Parathyroid adenoma (tissue), 2 donors: ENCODE results near the gene CDHR4.

Experiments used
- H2AFZ ChIP-seq: fragments of 300-600 bp; sonication (generic); one replicate; pipeline ENCODE4 v1.7.0; 2017; ENCODE audit warnings: antibody characterized with exemption, mild to moderate bottlenecking
- H3K27ac ChIP-seq: fragments of 300-600 bp; sonication (generic); one replicate; pipeline ENCODE4 v1.7.0; 2017
- H3K27me3 ChIP-seq: fragments of 300-600 bp; sonication (generic); one replicate; pipeline ENCODE4 v1.7.0; 2017; ENCODE audit warnings: low read length; ENCODE audit not compliant: control insufficient read depth, insufficient read depth
- H3K36me3 ChIP-seq: fragments of 300-600 bp; sonication (generic); one replicate; pipeline ENCODE4 v1.7.0; 2017; ENCODE audit warnings: low read length; ENCODE audit not compliant: control insufficient read depth, insufficient read depth
- H3K4me1 ChIP-seq: fragments of 300-600 bp; sonication (generic); one replicate; pipeline ENCODE4 v1.7.0; 2017; ENCODE audit warnings: control low read depth
- H3K4me2 ChIP-seq: fragments of 300-600 bp; sonication (generic); one replicate; pipeline ENCODE4 v1.7.0; 2017; ENCODE audit warnings: low read length
- H3K4me3 ChIP-seq: fragments of 300-600 bp; sonication (generic); one replicate; pipeline ENCODE4 v1.7.0; 2017; ENCODE audit warnings: low read depth, low read length
- H3K79me2 ChIP-seq: fragments of 300-600 bp; sonication (generic); one replicate; pipeline ENCODE4 v1.7.0; 2017; ENCODE audit warnings: control low read depth
- H3K9ac ChIP-seq: fragments of 300-600 bp; sonication (generic); one replicate; pipeline ENCODE4 v1.7.0; 2017; ENCODE audit warnings: mild to moderate bottlenecking
- H3K9me3 ChIP-seq: fragments of 300-600 bp; sonication (generic); one replicate; pipeline ENCODE4 v1.7.0; 2017; ENCODE audit warnings: low read length; ENCODE audit not compliant: control insufficient read depth
- TF ChIP-seq, protein P1 (sequence below): fragments of 300-600 bp; sonication (generic); IDR thresholded peaks from one replicate; pipeline ENCODE4 v1.7.0; 2017; ENCODE audit warnings: antibody characterized with exemption, mild to moderate bottlenecking
- donor health status: primary hyperparathyroidism.

CDHR4 gene

DNA sequence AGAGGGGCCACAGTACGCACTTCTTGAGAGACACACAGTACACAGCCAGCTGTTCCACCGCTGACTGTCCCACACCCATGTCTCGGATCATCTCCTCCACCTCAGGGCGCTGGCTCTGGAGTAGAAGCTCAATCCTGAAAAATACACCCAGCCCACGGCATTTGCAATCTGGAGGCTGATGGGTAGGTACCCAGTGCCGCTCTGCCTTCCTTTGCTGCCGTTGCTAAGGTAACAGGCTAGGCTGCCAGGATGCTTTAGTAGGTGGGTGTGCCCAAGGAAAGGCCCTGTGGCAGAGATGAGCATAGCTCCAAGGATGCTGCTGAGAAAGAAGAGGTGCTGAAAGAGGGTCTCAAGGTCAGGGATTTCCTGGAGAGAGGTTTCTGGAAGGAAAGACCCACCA, 42.1 kb upstream of the CDHR4 start:
- TF ChIP-seq, protein P1, sequence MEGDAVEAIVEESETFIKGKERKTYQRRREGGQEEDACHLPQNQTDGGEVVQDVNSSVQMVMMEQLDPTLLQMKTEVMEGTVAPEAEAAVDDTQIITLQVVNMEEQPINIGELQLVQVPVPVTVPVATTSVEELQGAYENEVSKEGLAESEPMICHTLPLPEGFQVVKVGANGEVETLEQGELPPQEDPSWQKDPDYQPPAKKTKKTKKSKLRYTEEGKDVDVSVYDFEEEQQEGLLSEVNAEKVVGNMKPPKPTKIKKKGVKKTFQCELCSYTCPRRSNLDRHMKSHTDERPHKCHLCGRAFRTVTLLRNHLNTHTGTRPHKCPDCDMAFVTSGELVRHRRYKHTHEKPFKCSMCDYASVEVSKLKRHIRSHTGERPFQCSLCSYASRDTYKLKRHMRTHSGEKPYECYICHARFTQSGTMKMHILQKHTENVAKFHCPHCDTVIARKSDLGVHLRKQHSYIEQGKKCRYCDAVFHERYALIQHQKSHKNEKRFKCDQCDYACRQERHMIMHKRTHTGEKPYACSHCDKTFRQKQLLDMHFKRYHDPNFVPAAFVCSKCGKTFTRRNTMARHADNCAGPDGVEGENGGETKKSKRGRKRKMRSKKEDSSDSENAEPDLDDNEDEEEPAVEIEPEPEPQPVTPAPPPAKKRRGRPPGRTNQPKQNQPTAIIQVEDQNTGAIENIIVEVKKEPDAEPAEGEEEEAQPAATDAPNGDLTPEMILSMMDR: no peak
- no peaks in the 10 kb centered on the region for H3K4me1 ChIP-seq
- H3K4me2 ChIP-seq: no peak overlapping the region
- no peaks in the 10 kb centered on the region for H3K36me3 ChIP-seq
- H3K79me2 ChIP-seq: no peaks in the 10 kb centered on the region
- H3K4me3 ChIP-seq: no peak overlapping the region
- H3K9me3 ChIP-seq: no peaks in the 10 kb centered on the region
- H3K27ac ChIP-seq: no peak overlapping the region
- no peak overlapping the region for H3K9ac ChIP-seq
- H3K27me3 ChIP-seq: no peaks in the 10 kb centered on the region
- no peak overlapping the region for H2AFZ ChIP-seq

DNA sequence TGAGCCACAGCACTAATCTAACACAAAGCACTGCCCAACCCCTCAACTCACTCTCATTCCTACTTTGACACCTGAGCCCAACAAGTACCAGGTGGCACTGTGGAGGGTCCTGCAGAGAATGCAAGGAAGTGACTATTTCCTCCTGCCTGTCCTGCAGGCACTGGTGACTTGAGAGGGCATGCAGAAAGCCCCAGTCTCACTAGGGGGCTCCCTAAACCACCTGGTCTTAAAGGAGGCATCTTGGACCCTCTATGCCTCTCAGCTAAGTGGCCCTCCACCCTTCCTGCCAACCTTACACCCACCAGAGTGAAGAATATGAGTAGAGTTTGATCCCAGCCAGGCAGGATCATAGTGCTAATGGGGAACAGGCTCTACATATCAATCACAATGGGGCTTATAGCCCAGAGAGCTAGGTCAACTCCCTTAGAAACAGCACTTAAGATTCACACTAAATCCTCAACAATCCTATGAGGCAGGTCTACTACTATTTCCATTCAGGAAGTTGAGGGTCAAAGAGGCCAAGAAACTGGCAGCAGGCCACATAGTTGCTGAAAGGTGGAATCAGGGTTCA, 41.5 kb upstream of the CDHR4 start:
- Histone ChIP-seq H3K4me2 (no peak overlapping the region), H2AFZ (no peak overlapping the region), H3K27me3 (no peaks in the 10 kb centered on the region), H3K4me3 (no peak overlapping the region), H3K36me3 (no peaks in the 10 kb centered on the region), H3K9ac (no peak overlapping the region), H3K27ac (no peak overlapping the region), H3K79me2 (no peaks in the 10 kb centered on the region), H3K9me3 (no peaks in the 10 kb centered on the region), H3K4me1 (no peaks in the 10 kb centered on the region)
- TF ChIP-seq, protein P1: no peak

DNA sequence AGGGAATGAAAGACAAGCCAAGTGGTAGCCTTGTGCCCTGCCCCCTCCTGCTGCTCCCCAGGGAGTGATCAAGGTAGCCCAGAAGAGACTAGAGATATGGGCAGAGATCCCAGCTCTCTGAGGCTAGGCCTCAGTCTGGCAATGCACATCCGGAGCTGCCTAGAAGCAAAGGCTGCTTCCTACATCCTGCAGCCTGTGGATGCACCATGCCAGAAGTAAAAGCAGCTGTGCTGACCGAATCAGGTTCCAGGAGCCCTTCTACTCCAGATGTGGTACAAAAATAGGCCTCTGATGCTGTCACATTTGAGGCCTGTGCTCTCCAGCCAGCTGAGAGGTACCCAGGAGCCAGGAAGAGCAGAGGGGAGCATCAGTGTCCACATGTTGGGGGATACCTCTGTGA, 40.7 kb upstream of the CDHR4 start:
- Histone ChIP-seq H3K9me3 (no peaks in the 10 kb centered on the region), H3K27ac (no peak overlapping the region), H3K36me3 (no peaks in the 10 kb centered on the region), H3K79me2 (no peaks in the 10 kb centered on the region), H3K4me2 (no peak overlapping the region), H3K4me1 (no peaks in the 10 kb centered on the region), H3K4me3 (no peak overlapping the region), H3K9ac (no peak overlapping the region), H3K27me3 (no peaks in the 10 kb centered on the region), H2AFZ (no peak overlapping the region)
- TF ChIP-seq, protein P1: no peak

DNA sequence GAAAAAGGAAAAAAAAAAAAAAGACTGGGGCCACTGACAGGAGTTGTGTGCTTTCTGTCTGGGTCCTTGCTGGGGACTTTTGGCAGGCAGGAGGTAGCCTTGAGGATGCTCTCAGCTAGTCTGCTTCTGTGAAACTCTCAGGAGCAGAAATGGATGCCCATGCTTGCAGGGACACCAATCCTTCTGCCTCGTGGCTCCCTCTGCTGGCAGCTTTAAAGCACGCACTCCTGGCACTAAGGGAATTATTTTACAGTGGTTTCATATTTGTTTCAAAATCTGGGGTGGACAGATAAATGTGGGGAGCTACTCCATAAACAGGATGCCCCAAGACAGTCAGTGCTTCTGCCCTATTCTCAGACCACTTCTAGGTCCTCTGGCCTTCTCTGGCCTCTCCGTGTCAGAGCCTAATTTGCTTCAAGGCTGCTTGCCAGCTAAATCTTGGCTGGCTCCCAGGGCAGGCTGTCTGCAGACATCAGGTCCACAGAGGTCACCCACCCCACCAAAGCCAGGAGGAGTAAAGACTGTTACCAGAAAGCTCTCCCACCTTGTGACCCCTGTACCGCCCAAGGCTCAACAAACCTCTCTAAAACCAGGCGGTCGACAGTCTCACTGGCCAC, 39.6 kb upstream of the CDHR4 start:
- Histone ChIP-seq H3K27ac (no peak overlapping the region), H3K4me2 (no peak overlapping the region), H3K27me3 (no peaks in the 10 kb centered on the region)

More for the DNA sequence above, 39.6 kb upstream of the CDHR4 start:
- TF ChIP-seq, protein P1: peak; percentile 94
- Histone ChIP-seq H3K4me1 (no peaks in the 10 kb centered on the region), H3K79me2 (no peaks in the 10 kb centered on the region), H3K9me3 (no peaks in the 10 kb centered on the region), H2AFZ (no peak overlapping the region), H3K4me3 (no peak overlapping the region), H3K9ac (no peak overlapping the region), H3K36me3 (no peaks in the 10 kb centered on the region)
